HG02973 (cell line): ENCODE results near the gene UBE2G2.

Experiments used
- ATAC-seq: cut with Tn5 transposase; IDR thresholded peaks from one replicate; pipeline ENCODE4 v1.9.1; 2021; ENCODE audit warnings: moderate library complexity; ENCODE audit not compliant: unreplicated experiment

The UBE2G2 gene

DNA sequence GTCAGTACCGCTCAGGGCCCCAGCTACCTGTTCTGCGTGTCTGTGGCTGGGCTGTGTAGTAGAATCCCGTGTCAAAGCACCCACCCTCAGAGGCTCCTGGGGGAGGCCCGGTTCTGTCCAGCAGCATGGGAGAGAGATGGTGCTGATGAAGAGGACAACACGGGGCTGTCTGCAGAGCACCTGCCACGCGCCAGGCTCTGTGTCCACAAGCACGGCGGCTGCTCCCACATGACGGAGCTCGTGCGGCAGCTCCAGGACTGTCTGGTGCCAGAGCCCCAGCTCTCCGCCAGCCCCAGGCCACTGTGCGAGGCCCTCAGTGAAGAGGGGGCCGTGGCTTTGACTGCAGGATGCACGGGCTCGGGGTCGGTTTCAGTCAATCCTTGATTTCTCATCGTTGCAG lies 48.3 kb downstream of the UBE2G2 start:
- no peak for ATAC-seq

DNA sequence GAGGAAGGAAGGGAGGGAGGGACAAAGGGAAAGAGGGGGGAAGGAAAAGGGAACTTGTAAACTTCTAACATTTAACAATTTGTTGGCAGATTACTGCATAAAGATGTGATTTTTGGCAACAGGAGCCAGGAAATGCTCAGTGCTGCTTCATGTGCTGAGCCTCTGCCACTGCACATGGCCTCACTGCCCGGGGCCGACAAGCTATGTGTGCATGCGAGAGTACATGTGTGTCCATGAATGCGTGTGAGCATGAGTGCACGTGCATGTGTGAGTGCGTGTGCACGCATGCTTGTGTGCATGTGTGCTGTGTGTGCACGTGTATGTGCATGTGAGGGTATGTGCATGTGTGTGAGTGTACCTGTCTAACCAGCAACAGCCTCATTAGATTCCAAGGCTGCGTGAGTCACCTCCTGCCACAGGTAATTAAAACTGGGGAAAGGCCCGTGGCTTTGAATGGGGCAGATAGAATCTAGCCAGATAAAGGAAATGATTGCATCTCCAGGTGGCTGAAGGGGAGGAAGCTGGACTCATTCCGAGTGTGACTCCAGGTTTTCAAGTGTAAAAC lies 48.9 kb downstream of the UBE2G2 start:
- ATAC-seq, result no peak

DNA sequence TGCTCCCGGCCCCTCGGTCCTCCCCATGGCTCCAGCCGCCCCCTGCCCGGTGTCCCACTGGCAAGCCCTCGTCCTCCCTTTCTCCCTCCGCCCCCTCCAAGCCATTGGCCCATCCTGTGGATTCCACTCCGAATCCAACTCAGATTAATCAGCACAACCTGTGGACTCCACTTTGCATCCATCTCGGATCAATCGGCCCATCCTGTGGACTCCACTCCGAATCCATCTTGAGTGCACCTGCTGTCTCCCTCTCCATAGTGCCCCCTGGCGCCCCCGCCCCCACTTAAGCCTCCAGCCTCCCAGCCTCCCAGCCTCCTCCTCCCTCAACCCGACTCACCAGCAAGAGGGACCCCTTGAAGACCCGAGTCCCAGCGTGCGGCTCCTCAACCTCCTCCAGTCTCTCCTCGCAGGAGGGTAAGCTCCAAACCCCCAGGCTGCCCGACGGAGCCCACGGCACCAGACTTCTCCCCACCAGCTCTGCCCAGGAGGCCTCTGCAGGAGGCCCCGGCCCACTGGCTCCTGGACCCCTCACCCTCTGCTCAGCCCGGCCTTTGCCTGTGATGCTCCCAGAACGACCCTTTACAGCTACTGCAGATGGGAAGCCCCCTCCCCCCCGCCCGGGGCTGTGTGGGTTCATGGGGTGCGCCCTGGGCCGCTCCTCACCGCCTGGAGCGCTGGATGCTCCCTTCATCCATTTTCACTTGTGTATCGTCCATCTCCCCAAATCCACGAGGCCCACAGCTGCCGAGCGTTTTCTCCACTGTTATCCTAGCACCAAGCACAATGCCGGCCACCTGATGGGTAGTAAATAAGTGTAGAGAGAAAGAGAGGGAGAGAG lies 49.6 kb downstream of the UBE2G2 start:
- ATAC-seq, result no peak

DNA sequence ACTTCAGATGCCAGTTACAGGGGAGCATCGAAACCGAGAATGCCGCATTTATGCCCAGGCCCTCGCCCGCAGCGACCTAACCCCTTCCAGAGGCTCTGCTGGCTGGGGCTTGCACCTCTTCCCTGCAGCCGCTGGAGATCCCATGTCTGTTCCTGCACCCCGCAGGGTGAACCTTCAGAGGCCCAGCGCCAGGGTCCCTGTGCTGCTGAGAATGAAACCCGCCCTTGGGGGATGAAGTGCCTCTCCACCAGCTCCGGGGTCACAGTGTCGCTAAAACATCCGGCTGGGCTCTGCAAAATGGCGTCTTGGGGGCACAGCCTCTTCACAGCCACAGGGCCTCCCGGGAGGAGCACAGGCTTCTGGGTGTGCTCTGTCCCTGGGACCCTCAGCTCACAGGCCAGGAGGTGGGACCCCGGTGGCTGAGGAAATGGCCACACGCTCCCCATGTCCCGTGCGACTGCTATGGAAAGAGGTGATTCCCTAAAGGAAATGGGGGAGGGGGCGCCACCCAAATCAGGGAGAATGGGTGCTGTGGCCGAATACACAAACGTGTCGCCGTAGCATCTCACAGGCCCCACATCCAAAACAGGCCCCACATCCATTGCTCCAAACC lies 50.3 kb downstream of the UBE2G2 start:
- no peak for ATAC-seq

DNA sequence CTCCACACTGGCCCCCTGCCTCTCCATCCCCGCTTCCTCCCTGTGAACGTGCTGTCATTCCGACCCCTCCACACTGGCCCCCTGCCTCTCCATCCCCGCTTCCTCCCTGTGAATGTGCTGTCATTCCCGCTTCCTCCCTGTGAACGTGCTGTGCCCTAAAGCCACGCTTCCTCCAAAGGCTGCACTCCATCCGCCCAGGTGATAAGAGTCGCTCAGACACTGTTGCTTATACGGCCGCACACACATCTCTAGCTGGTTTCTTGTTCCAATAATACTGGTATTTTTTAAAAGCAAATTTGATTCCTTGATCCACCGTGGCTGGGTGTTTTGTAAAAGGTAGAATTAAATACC lies 51.0 kb downstream of the UBE2G2 start:
- no peak for ATAC-seq

DNA sequence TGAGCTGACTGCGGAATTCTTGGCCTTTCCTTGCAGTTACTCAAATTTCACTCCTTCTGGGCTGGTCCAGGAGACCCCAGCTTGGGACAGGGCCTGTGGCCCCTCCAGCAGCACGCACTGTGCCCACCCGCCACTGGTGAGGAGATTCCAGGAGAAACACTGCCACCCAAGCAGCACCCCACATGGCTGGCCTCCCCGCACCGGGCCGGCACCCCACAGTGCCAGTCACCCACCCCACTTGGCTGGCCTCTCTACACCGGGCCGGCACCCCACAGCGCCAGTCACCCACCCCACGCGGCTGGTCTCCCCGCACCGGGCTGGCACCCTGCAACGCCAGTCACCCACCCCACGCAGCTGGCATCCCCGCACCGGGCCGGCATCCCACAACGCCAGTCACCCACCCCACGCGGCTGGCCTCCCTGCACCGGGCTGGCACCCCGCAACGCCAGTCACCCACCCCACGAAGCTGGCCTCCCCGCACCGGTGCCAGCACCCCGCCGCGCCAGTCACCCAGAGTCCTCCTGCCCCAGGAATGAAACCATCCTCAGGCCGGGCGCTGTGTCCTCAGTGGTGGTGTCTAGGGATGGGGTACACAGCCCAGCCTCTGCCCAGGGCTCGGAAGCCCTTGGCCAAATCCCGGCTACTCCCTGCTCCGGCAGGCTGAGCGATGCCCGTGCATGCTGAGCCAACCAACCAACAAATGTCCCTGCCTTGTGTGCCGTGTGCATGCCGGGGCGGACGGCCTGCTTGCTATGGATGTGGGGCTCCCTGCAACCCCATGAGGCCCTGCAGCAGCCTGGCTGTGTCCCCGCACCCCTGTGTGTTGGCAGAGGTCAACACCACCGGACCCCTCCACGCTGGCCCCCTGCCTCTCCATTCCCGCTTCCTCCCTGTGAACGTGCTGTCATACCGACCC lies 51.6 kb downstream of the UBE2G2 start:
- ATAC-seq, result no peak

DNA sequence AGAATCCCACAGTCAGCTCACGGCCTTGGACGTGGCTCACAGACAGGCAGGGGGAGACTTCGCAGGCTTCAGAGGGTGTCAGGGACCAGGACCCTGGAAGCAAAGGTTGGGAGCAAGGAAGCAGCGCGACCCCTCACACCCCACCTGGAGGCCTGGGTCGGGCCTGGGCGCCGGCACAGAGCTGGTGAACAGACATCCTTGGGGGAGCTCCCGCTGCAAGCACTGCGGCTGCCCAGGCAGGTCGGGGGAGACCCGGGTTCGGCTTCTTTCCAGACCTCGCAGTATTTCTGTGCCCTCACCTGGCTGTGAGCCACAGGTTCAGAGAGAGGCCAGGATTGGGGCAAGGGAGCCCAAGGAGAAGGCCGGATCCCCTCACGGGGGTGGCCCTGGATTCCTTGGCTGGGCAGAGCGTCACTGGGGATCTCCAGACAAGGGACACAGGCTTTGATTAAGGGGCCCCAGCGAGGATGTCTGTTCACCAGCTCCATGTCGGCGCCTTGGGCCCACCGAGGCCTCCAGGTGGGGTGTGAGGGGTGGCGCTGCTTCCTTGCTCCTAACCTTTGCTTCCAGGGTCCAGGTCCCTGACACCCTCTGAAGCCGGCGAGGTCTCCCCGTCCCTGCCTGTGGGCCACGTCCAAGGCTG lies 52.4 kb downstream of the UBE2G2 start:
- no peak for ATAC-seq

DNA sequence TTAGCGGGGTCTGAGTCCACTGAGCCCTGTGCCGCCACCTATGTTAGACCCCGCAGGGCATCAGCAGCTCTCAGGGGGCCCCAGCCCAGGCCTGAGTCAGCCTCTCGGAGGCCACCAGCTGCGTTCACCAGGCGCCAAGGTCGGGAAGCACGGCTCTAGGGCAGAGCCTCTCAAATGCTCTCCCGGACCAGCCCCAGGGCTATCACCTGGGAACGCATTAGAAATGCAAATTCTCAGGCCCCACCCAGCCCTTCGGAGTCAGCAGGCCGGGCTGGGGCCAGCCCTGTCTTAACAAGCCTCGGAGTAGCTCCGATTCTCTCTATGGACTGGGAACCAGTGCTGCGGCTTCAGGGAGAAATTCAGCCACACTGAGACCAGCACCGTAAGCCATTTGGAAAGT lies 53.0 kb downstream of the UBE2G2 start:
- no peak for ATAC-seq

DNA sequence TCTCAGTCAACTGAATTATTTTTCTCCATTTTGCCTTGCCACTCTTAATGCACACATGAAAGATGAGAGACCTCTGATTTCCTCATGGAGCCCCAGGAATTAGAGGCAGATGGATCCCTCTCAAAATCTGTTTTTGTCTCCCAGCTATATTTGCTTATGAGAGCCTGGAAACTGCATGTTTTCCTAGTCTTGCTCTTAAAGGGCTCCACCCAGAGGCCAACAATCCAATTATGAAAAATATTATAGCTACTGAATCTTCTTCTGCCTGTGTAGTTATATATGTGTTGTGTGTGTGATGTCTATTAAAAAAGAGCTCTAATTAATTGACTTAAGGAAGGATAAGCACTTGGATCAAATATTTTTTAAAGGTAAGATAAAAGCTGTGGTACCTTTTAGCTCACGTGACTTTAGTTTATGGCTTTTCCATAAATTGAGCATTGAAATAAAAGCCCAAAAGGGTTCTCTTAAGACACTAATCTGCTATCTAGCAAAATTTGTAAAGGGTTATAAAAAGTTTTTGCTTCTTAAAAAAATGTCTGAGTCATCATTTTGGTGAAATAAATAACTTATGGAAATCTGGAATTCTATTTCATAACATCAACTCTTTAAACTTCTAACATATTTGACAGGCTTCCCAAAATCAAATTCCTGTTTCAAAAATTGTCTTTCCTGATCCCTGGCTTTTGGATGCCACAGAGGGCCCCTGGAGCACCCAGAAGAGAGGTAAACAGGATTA lies 59.0 kb downstream of the UBE2G2 start:
- no peak for ATAC-seq

DNA sequence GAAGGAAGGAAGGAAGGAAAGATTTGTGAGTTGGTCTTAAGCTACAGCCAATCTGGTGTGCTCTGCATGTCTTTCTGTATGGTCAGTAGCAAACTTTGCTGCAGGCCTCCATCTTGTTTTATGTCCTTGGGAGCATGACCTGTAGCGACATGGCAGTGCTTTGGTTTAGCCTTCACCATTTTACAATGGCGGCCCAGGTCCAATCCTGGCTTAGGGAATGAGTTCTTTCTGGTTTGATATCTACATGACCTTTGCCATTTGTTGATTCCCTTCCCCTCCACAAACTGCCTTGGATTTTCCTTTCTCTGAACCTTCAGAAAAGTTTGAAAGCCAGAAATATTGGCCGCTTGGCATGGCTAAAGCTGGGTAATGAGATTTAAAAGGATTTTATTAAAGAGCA lies 59.7 kb downstream of the UBE2G2 start:
- no peak for ATAC-seq

DNA sequence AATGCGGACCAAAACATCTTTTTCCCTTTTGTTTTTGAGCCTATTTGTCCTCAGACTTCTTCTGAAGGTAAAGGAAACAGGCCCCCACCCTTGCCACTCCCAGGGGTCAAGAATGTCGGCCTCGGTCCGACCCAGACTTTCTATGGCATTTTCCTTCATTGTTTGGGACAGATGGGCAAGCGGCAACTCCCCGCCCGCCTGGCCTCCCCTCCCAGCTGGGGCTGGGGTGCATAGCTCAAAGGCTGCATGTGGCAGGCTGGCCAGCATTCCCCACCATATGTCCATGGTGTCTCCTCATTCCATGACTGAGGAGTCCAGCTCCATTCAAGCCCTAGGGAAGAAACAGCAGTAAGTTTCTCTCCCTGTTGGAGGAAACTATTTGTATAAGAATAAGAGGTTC lies 60.9 kb downstream of the UBE2G2 start:
- no peak for ATAC-seq

DNA sequence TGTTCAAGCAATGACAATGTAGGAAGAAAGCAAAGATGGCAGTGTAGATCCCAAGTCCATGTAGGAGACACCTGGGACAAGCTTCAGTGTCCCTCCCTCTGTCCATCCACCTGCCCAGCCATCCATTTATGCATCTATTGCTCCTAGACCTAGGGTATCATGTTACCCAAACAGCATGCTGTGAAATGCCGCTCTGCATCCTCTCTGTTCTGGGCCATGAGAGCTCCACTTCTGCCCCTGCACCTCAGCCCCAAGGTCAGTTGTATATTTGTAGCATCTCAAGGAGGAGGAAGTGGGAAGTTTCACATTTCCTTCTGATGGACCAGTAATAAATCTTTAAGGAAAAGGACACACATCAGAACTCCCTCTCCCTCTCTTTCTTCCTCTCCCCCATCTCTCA lies 62.3 kb downstream of the UBE2G2 start:
- no peak for ATAC-seq

DNA sequence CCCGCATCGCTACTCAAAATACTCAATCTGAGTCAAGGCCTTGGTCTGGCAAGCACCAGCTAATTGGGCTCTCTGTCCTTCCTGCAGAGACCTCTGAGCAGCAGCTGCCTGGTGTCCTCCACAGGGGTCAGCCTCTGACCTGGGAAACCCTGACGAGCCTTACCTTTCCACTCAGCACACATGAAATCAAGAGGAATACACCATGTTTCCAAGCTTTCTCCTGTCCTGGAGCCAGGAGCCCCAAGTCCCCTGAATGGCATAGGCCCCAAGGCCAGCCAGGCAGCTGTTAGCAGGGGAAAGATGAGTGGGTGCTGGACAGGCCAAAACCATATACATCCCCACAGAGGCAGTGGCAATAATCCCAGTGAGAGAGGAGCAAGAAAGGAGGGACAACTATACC lies 63.0 kb downstream of the UBE2G2 start:
- ATAC-seq, result no peak

DNA sequence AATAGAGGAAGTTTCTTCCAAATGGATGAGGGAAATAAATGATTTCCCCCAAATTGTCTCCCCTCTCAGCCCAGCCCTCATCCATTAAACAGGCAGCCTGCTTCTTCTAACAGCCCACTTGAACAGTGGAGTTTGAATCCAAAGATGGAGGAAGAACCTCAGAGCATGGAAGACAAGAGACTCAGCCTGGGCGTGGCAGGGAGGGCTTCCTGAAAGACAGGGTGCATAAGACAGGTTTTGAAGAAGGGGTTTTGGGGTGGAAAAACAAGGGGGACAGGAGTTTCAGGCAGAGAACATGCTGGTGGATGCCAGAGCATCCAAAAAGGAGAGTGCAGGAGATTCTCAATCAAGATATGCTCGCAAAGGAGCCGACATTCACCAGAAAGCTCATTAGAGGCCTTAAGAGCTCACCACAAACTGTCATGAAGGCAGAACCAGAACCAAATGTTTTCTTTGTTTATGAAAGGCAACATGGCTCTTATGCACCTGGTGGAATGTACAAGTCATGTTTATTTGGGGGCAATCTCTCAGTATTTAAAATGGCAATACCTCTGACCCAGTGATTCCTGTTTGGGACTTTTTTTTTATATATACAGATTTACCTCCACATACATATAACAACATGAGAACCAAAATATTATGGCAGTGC lies 63.8 kb downstream of the UBE2G2 start:
- no peak for ATAC-seq

DNA sequence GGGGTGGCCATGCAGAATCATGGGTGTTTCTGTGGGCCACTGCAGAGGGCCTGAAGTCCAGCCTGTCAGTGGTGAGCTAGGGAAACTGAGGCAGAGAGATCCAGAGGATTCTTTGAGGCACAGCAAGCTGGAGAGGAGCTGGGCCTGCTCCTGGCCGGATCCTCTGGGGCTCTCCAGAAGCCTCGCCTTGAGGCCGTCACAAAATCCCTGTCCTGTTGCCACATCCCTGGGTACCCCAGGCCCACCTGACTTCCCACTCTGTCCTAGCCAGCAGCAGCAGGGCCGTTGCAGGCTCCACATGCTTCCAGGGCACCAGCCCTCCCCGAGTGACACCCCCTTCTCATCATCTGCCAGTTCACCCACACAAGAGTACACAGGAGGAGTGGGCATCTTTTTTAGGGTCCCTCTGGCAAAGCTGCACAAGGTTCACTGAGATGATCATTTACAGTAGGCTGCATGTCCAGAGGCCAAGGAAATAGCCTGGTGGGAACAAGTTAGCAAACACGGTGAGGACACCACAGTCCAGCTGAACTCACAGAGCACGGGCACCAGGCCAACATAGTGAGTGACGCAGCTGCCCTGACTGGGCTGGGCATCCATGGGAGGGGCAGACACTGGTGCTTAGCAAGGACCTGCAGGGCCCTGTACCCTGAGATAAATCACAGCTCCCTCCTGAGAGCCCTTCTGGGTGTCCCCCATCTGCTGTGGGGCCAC lies 65.2 kb downstream of the UBE2G2 start:
- no peak for ATAC-seq

DNA sequence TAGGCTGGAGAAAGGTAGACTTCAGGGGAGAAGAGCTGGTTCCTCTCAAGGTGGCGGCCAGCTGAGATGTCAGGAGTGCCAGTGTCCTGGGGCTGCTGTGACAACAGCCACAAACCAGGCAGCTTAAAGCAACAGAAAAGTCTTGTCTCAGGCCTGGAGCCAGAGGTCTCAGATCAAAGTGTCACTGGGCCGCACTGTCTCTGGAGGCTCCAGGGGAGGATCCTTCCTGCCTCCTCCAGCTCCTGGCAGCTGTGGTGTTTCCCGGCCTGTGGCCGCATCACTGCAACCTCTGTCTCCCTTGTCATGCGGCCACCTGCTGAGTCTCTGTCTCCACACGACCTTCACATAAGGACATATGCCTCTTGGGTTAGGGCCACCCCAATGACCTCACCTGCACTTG lies 65.8 kb downstream of the UBE2G2 start:
- ATAC-seq, result no peak

DNA sequence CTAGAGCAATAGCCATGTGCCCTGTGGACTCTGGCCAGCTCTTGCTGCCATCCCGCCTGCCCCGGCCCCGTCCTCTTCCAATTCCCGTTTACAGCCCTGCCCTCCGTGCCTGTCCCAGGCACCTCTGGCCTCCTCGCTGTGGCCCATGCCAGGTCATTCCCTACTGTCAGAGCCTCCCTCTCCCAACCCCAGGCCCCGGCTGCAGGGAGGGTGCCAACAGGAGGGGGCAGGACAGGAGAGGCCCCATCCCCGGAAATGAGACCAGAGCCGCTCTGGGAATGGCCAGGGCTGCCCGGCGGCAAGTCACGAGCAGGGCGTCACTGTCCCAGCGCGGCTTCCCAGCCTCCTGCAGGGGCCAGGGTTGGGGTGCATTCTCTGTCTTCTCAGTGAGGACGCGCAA lies 66.8 kb downstream of the UBE2G2 start:
- no peak for ATAC-seq

DNA sequence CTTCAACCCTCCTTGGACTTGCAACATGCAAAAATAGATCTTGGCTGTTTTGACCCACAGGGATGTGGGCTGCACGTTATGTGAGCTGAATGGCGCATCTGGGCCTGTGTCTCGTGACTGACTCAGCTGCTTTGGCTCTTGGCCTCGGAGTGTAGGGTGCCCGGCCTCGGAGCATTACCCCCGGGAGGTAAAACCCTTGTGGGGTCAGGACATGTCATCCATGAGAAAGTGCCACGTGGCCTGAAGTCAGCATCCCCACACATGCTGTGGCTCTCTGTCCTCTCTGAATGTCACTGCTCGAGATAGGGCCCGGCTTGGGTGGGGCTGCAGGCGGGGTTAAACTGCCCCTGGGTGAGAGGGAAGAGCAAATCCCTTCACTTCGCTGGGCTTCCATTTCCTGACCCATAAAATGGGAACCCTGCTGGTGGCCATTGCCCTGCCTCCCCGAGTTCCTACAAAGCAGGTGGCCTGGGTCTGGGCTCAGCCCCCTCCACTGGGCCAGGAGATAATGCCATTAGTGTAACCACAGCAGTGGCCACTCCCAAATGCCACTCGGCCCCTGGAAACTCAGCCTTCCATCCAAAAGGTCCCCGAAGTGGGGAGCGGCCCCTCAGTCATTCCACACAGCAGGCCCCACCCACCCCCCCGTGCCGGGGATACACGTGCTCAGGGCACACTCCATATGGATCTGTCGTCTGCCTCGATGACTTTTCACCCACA lies 67.4 kb downstream of the UBE2G2 start:
- ATAC-seq, result no peak

DNA sequence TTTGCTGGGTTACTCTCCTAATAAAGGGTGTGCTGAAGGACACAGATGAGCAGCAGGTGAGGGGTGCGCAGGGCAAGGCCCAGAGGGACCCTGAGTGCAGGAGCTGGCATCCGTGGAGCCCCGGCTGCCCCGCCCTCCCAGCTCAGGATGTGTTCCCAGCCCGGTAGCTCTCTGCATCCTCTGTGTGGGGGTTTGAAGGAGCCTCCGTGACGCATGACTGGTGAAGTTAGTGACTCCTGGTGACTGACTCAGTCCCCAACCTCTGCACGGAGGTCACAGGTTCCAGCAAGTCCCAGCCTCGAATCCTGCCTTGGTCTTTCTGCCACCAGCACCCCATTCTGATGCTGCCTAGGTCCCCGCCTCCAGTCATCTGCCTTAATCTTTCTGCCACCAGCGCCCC lies 68.7 kb downstream of the UBE2G2 start:
- no peak for ATAC-seq
